Erythroblast (primary cell): Measurements from ENCODE around the gene PMIS2.

ENCODE experiments used
- GATA1 ChIP-seq: IDR thresholded peaks from 2 replicates; pipeline ENCODE4 v1.6.1; 2011; ENCODE audit warnings: low read depth, mild to moderate bottlenecking, control low read depth, low read length, moderate library complexity
- POLR2A ChIP-seq: IDR thresholded peaks from 2 replicates; pipeline ENCODE4 v1.6.1; 2011; ENCODE audit warnings: mild to moderate bottlenecking, low read length

- TF ChIP-seq POLR2A (no peak), GATA1 (no peak)
Observed at GRCh38 chr19:35549879-35550523, 36.0 kb upstream of the PMIS2 start.
